Liver (tissue), 3 donors: ENCODE measurements around the gene TULP4.

ENCODE experiments used
- CTCF ChIP-seq: fragments of 150-350 bp; IDR thresholded peaks from 2 replicates; pipeline ENCODE4 v1.5.1; 2017; ENCODE audit warnings: improper control_type of control experiment, low read depth, low read length; ENCODE audit not compliant: missing input control
- EGR1 ChIP-seq, 2 donors: IDR thresholded peaks; 2 replicates each; pipeline ENCODE4 v1.6.1; 2016 to 2018; ENCODE audit warnings: antibody characterized with exemption in 2 of 2, low read depth in 2 of 2
- FOXA1 ChIP-seq: IDR thresholded peaks from 2 replicates; pipeline ENCODE4 v1.6.1; 2016; ENCODE audit warnings: antibody characterized with exemption
- HNF4G ChIP-seq: IDR thresholded peaks from 2 replicates; pipeline ENCODE4 v1.6.1; 2016; ENCODE audit warnings: antibody characterized with exemption
- JUND ChIP-seq, 2 donors: IDR thresholded peaks; 2 replicates each; pipeline ENCODE4 v1.6.1; 2016; ENCODE audit warnings: antibody characterized with exemption in 2 of 2
- RAD21 ChIP-seq, 2 donors: IDR thresholded peaks; 2 replicates each; pipeline ENCODE4 v1.6.1; 2016; ENCODE audit warnings: antibody characterized with exemption in 2 of 2, mild to moderate bottlenecking in 2 of 2
- RXRA ChIP-seq, 2 donors: IDR thresholded peaks; 2 replicates each; pipeline ENCODE4 v1.6.1; 2017 to 2018; ENCODE audit warnings: antibody characterized with exemption in 2 of 2, mild to moderate bottlenecking in 1 of 2
- SP1 ChIP-seq: IDR thresholded peaks from 2 replicates; pipeline ENCODE4 v1.6.1; 2018; ENCODE audit warnings: antibody characterized with exemption, mild to moderate bottlenecking
- YY1 ChIP-seq: IDR thresholded peaks from 2 replicates; pipeline ENCODE4 v1.6.1; 2016; ENCODE audit warnings: antibody characterized with exemption, mild to moderate bottlenecking
- ZBTB33 ChIP-seq: IDR thresholded peaks from 2 replicates; pipeline ENCODE4 v1.6.1; 2016; ENCODE audit warnings: antibody characterized with exemption
- TF ChIP-seq, protein P1 (sequence below): IDR thresholded peaks from 2 replicates; pipeline ENCODE4 v1.6.1; 2016; ENCODE audit warnings: antibody characterized with exemption
- donor health status: healthy.
- donor health status: healthy.

DNA sequence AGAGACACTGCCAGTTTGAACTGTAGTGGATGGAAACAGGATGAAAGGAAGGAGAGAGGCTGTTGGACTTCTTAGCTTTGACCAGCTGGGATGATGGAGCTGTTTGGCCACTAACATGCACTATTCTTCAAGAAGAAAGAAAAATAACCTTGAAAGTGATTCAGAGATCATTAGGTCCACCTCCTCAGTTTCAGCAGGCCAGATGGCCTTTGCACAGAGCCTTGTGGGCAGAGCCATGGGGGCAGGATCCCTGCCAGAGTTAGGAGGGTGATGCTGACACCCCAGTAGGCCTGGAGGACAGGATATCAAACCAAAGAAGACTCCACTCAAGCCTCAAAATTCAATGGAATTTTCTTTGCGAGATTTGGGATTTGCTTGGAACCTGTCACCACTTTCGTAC, 173.2 kb downstream of the TULP4 start:
- TF ChIP-seq CTCF (no peak), ZBTB33 (no peak), SP1 (no peak), RAD21 (IDR thresholded peaks at IDR 0.05) (no peak), YY1 (no peak), RXRA (IDR thresholded peaks at IDR 0.05) (no peak), JUND (IDR thresholded peaks at IDR 0.05) (no peak), FOXA1 (no peak), EGR1 (IDR thresholded peaks at IDR 0.05; ENCODE audit: low read depth in 2 of 2) (no peak), HNF4G (no peak)
- TF ChIP-seq, protein P1, sequence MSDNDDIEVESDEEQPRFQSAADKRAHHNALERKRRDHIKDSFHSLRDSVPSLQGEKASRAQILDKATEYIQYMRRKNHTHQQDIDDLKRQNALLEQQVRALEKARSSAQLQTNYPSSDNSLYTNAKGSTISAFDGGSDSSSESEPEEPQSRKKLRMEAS = no peak
